Gastroesophageal sphincter (tissue), 4 donors: ENCODE results near the gene SCN2B. TPM values are rescaled to one million over a fixed set of nuclear protein-coding genes. Genes with fewer than 3 reads are reported as not detected.

Source experiments
- ATAC-seq: fragments of 150-250 bp; one replicate; pipeline ENCODE4 v1.9.1; 2016; ENCODE audit warnings: mild to moderate bottlenecking, moderate library complexity
- H3K27ac ChIP-seq, 4 donors: fragments of 200-600 bp; sonication (generic) in 3 of 4; 1 replicate in 3 of 4; 2 replicates in 1 of 4; pipeline ENCODE4 v1.5.1; 2016 to 2019
- H3K27me3 ChIP-seq: fragments of 200-600 bp; sonication (generic); one replicate; pipeline ENCODE4 v1.5.1; 2019
- H3K36me3 ChIP-seq, 2 donors: fragments of 200-600 bp; sonication (generic); one replicate each; pipeline ENCODE4 v1.5.1; 2019; ENCODE audit warnings: control low read depth in 1 of 2
- H3K4me1 ChIP-seq, 3 donors: fragments of 200-600 bp; sonication (generic); 1 replicate in 2 of 3; 2 replicates in 1 of 3; pipeline ENCODE4 v1.5.1; 2016 to 2019; ENCODE audit warnings: control low read depth in 2 of 3
- H3K4me3 ChIP-seq, 2 donors: fragments of 200-600 bp; sonication (generic); one replicate each; pipeline ENCODE4 v1.5.1; 2019; ENCODE audit warnings: mild to moderate bottlenecking in 1 of 2, moderate library complexity in 1 of 2
- H3K9me3 ChIP-seq, 3 donors: fragments of 200-600 bp; sonication (generic); one replicate each; pipeline ENCODE4 v1.5.1; 2017 to 2019; ENCODE audit warnings: control low read depth in 2 of 3
- CTCF ChIP-seq, 4 experiments: fragments of 200-600 bp in 2 of 4; fragments of 450-650 bp in 2 of 4; sonication (generic) in 1 of 4; IDR thresholded peaks; one replicate each; pipeline ENCODE4 v1.5.1; 2017 to 2019; ENCODE audit warnings: antibody characterized with exemption in 4 of 4, mild to moderate bottlenecking in 2 of 4, moderate library complexity in 2 of 4
- EP300 ChIP-seq: sonication (generic); formaldehyde crosslinking; IDR thresholded peaks from one replicate; pipeline ENCODE4 v1.6.1; 2017; ENCODE audit warnings: antibody characterized with exemption, mild to moderate bottlenecking
- POLR2A ChIP-seq, 2 donors: fragments of 450-650 bp; IDR thresholded peaks; one replicate each; pipeline ENCODE4 v1.6.1; 2017; ENCODE audit warnings: antibody characterized with exemption in 2 of 2, mild to moderate bottlenecking in 2 of 2, moderate library complexity in 1 of 2
- POLR2AphosphoS5 ChIP-seq: sonication (generic); formaldehyde crosslinking; IDR thresholded peaks from one replicate; pipeline ENCODE4 v1.6.1; 2017; ENCODE audit warnings: antibody characterized with exemption
- WGBS, 2 donors: methylation state at CpG; one replicate each; pipeline ENCODE4 v1.1.5; 2018; ENCODE audit warnings: low coverage in 1 of 2; 5-methylcytosine and 5-hydroxymethylcytosine counted together
- total RNA-seq, 4 donors: library from RNA; depleted of rRNA; stranded (reverse); fragments of >200 nt; gene quantifications; one replicate each; pipeline ENCODE4 v1.1.0, GENCODE V29; 2016

SCN2B gene
- total RNA-seq, 4 donors from 2014 or later = 0.25 to 1.0 (median 0.49) TPM

- WGBS, 2 donors = 51 to 53% methylated on average over 4 of the region's 4 CpGs
- Histone ChIP-seq H3K4me1 (no peaks in the 10 kb centered on the region), H3K4me3 (no peak overlapping the region), H3K27me3 (peaks cover 42% of the 10 kb centered on the region), H3K27ac (no peak overlapping the region), H3K36me3 (no peaks in the 10 kb centered on the region), H3K9me3 (no peaks in the 10 kb centered on the region)
- no peak for ATAC-seq
- TF ChIP-seq CTCF (IDR thresholded peaks at IDR 0.05) = no peak
Observed at GRCh38 chr11:118222437-118222836, 46.0 kb upstream of the SCN2B start.

- Histone ChIP-seq H3K4me3 (no peak overlapping the region), H3K27me3 (peaks cover 52% of the 10 kb centered on the region), H3K36me3 (no peaks in the 10 kb centered on the region), H3K9me3 (no peaks in the 10 kb centered on the region), H3K4me1 (no peaks in the 10 kb centered on the region), H3K27ac (no peak overlapping the region)
- no peak for ATAC-seq
- 80% methylated on average over 1 of the region's 5 CpGs; no CpG with 5 or more reads in 1 of the 2 donors for WGBS, 2 donors
- no peak for TF ChIP-seq EP300
- no peak for TF ChIP-seq POLR2A (IDR thresholded peaks at IDR 0.05)
- no peak for TF ChIP-seq POLR2AphosphoS5
- TF ChIP-seq CTCF (IDR thresholded peaks at IDR 0.05) = no peak
Observed at GRCh38 chr11:118221419-118221818, 45.0 kb upstream of the SCN2B start.

- no peaks in the 10 kb centered on the region for H3K4me1 ChIP-seq
- 80% methylated on average over 1 of the region's 1 CpG; no CpG with 5 or more reads in 1 of the 2 donors for WGBS, 2 donors
- H3K9me3 ChIP-seq = no peaks in the 10 kb centered on the region
- H3K27me3 ChIP-seq = peaks cover 68% of the 10 kb centered on the region
- TF ChIP-seq EP300 (no peak), POLR2AphosphoS5 (no peak), POLR2A (IDR thresholded peaks at IDR 0.05) (no peak), CTCF (IDR thresholded peaks at IDR 0.05) (no peak)
- no peak for ATAC-seq
- no peak overlapping the region for H3K27ac ChIP-seq
- no peak overlapping the region for H3K4me3 ChIP-seq
- no peaks in the 10 kb centered on the region for H3K36me3 ChIP-seq
Observed at GRCh38 chr11:118219732-118220131, 43.3 kb upstream of the SCN2B start.

GRCh38 chr11:118219244-118219643 is 42.8 kb upstream of the SCN2B start:
- H3K4me1 ChIP-seq = no peaks in the 10 kb centered on the region
- H3K27me3 ChIP-seq = peaks cover 72% of the 10 kb centered on the region
- no peak overlapping the region for H3K27ac ChIP-seq
- no peaks in the 10 kb centered on the region for H3K36me3 ChIP-seq
- no peak for ATAC-seq
- no peaks in the 10 kb centered on the region for H3K9me3 ChIP-seq
- TF ChIP-seq POLR2AphosphoS5 (no peak), POLR2A (IDR thresholded peaks at IDR 0.05) (no peak), CTCF (IDR thresholded peaks at IDR 0.05) (no peak)
- H3K4me3 ChIP-seq = no peak overlapping the region

DNA sequence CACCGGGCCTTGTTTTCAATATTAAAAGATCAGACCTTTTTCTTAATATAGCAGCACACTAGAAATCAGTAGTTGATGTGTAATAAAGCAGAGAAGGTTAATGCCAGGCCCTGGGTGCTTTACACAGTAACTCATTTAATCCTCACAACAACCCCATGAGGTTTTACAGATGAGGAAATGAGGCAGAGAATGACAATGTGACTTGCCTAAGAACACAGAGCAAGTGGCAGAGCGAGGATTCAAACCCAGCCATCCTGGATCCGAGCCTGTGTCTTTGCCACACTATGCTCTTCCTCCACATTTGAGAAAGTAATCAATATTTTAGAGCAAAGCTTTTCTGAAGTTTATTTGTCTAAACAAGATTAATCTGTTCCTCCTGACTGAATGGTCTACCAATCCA is 41.1 kb upstream of the SCN2B start:
- no peak for ATAC-seq
- 93 to 94% methylated on average over 3 of the region's 3 CpGs for WGBS, 2 donors
- no peaks in the 10 kb centered on the region for H3K36me3 ChIP-seq
- H3K27me3 ChIP-seq = peaks cover 84% of the 10 kb centered on the region
- H3K9me3 ChIP-seq = no peaks in the 10 kb centered on the region
- no peak overlapping the region for H3K4me3 ChIP-seq
- no peak overlapping the region for H3K27ac ChIP-seq
- TF ChIP-seq POLR2AphosphoS5 (no peak), EP300 (no peak), POLR2A (IDR thresholded peaks at IDR 0.05) (no peak), CTCF (IDR thresholded peaks at IDR 0.05) (no peak)
- no peaks in the 10 kb centered on the region for H3K4me1 ChIP-seq
